K562 (cell line): Measurements from ENCODE around the gene ANKRD23. TPM values are rescaled to one million over a fixed set of nuclear protein-coding genes. Genes with fewer than 3 reads are reported as not detected.
A peak's percentile ranks its signal among the peaks of the same experiment; 100 is the strongest.

Experiments
- ASH1L ChIP-seq: fragments of 450-650 bp; IDR thresholded peaks from 2 replicates; pipeline ENCODE4 v1.6.1; 2018; ENCODE audit warnings: borderline replicate concordance, mild to moderate bottlenecking, low read depth; ENCODE audit not compliant: partially characterized antibody
- ATF7 ChIP-seq: fragments of 450-650 bp; IDR thresholded peaks from 2 replicates; pipeline ENCODE4 v1.7.1; 2014; ENCODE audit warnings: mild to moderate bottlenecking, moderate library complexity
- CREB1 ChIP-seq, 2 experiments: sonication (generic) in 1 of 2; formaldehyde crosslinking in 1 of 2; IDR thresholded peaks; 2 replicates each; pipeline versions ENCODE4 v1.6.1 to v1.8.0; 2012 to 2022; ENCODE audit warnings: inconsistent platforms in 1 of 2, mild to moderate bottlenecking in 1 of 2, missing genetic modification reagents in 1 of 2, moderate library complexity in 1 of 2
- GATA2 ChIP-seq: sonication (generic); formaldehyde crosslinking; IDR thresholded peaks from 2 replicates; pipeline ENCODE4 v1.4.0; 2020; ENCODE audit warnings: mild to moderate bottlenecking, missing genetic modification reagents
- NELFE ChIP-seq: IDR thresholded peaks from 2 replicates; pipeline ENCODE4 v1.6.1; 2011; ENCODE audit warnings: mild to moderate bottlenecking; ENCODE audit not compliant: insufficient read depth, insufficient read length
- NFYB ChIP-seq: IDR thresholded peaks from 2 replicates; pipeline ENCODE4 v1.6.1; 2011; ENCODE audit warnings: mild to moderate bottlenecking, moderate library complexity; ENCODE audit not compliant: insufficient read length; ENCODE audit errors: extremely low read depth
- RBFOX2 ChIP-seq: fragments of 200-400 bp; formaldehyde crosslinking; IDR thresholded peaks from 2 replicates; pipeline ENCODE4 v1.6.1; 2017; ENCODE audit warnings: low read depth, mild to moderate bottlenecking, low read length, moderate library complexity
- SLC30A9 ChIP-seq: fragments of 250-450 bp; sonication (Bioruptor Pico); IDR thresholded peaks from 2 replicates; pipeline ENCODE4 v1.8.0; 2022; ENCODE audit warnings: mild to moderate bottlenecking, moderate library complexity
- TFAM ChIP-seq: fragments of 250-450 bp; sonication (Bioruptor Pico); conservative IDR thresholded peaks from 2 replicates; pipeline ENCODE4 v1.5.0; 2021; ENCODE audit warnings: mild to moderate bottlenecking, moderate library complexity
- YY1 ChIP-seq, 3 experiments: IDR thresholded peaks; 2 replicates each; pipeline ENCODE4 v1.6.1; 2011; ENCODE audit warnings: low read length in 2 of 3, mild to moderate bottlenecking in 2 of 3, moderate library complexity in 2 of 3, borderline replicate concordance in 1 of 3, control low read depth in 1 of 3, low read depth in 1 of 3; ENCODE audit not compliant: insufficient read depth in 3 of 3, insufficient replicate concordance in 2 of 3, control insufficient read depth in 1 of 3, insufficient read length in 1 of 3; ENCODE audit errors: extremely low read depth in 1 of 3
- ZBTB1 ChIP-seq: sonication (generic); formaldehyde crosslinking; IDR thresholded peaks from 2 replicates; pipeline ENCODE4 v1.8.1; 2023; ENCODE audit warnings: missing genetic modification reagents, low read depth, mild to moderate bottlenecking, borderline replicate concordance
- ZEB2 ChIP-seq: fragments of 450-650 bp; IDR thresholded peaks from 2 replicates; pipeline ENCODE4 v1.6.1; 2016
- polyA plus RNA-seq, 8 experiments: library from polyadenylated mRNA; depleted of rRNA in 4 of 8; stranded (reverse) in 5 of 8; unstranded in 3 of 8; fragments of >200 nt; fragmentation: Nextera tagmentation in 2 of 8; fragmentation: Illumina TruSeq in 1 of 8; extraction: Ambion mirVana in 2 of 8; extraction: Trizol in 1 of 8; gene quantifications; 2 replicates each; pipeline versions ENCODE4 v1.2.1 to v1.2.3, GENCODE V29; 2011 to 2014; ENCODE audit warnings: inconsistent platforms in 1 of 8, missing spikeins in 1 of 8
- total RNA-seq, 7 experiments: library from RNA; depleted of rRNA in 6 of 7; stranded (reverse); fragments of >200 nt in 6 of 7; fragmentation: Illumina TruSeq in 2 of 7; extraction: Trizol in 2 of 7; gene quantifications; 2 replicates each; pipeline versions ENCODE4 v1.2.1 to v1.2.3, GENCODE V29; 2011 to 2021; ENCODE audit warnings: low replicate concordance in 1 of 7
- TF ChIP-seq, protein P1 (sequence below): fragments of 250-450 bp; sonication (Bioruptor Pico); IDR thresholded peaks from 2 replicates; pipeline ENCODE4 v1.4.0; 2020; ENCODE audit warnings: borderline replicate concordance
- TF ChIP-seq, protein P2 (sequence below): fragments of 250-450 bp; sonication (Bioruptor Pico); IDR thresholded peaks from 2 replicates; pipeline ENCODE4 v1.4.0; 2020; ENCODE audit warnings: mild to moderate bottlenecking
- TF ChIP-seq, protein P3 (sequence below): sonication (generic); formaldehyde crosslinking; IDR thresholded peaks from 2 replicates; pipeline ENCODE4 v1.8.0; 2022; ENCODE audit warnings: mild to moderate bottlenecking, missing genetic modification reagents, borderline replicate concordance
- TF ChIP-seq, protein P4 (sequence below): sonication (generic); IDR thresholded peaks from 2 replicates; pipeline ENCODE4 v1.6.1; 2016

ANKRD23 gene
- total and polyA plus RNA-seq, 9 of the 15 experiments (the other 6 are each of a cell fraction or from before 2014, with no cell fraction given): 0.32 to 4.8 (median 2.8) TPM

DNA sequence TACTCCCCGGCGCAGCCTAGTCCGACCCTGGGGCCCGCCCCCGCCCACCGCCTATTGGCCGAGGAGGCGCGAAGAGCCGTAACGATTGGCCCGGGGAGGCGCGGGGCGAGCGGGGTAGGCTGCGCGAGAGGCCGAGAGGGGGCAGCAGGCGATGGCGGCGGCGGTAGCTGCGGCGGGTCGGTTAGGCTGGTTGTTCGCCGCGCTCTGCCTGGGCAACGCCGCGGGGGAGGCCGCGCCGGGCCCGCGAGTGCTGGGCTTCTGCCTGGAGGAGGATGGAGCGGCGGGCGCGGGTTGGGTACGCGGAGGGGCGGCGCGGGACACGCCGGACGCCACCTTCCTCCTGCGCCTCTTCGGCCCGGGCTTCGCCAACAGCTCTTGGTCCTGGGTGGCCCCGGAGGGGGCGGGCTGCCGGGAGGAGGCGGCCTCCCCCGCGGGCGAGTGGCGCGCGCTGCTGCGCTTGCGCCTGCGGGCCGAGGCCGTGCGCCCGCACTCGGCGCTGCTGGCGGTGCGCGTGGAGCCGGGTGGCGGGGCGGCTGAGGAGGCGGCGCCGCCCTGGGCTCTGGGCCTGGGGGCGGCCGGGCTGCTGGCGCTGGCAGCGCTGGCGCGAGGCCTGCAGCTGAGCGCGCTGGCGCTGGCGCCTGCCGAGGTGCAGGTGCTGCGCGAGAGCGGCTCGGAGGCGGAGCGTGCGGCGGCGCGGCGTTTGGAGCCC is 27.5 kb downstream of the ANKRD23 start, which contains the start of gene CNNM3 (continued):
- TF ChIP-seq TFAM (CRISPR knock-in tag) (no peak), YY1 (IDR thresholded peaks at IDR 0.05; ENCODE audit: borderline replicate concordance in 1 of 3, control insufficient read depth in 1 of 3, extremely low read depth in 1 of 3, insufficient read depth in 3 of 3, insufficient read length in 1 of 3, insufficient replicate concordance in 2 of 3, low read depth in 1 of 3, low read length in 2 of 3) (peak; percentile 46 to 85 (median 83)), ZEB2 (no peak), ATF7 (peak; percentile 73; the same call in 1 of the 2 replicates), SLC30A9 (no peak), NELFE (no peak), ASH1L (peak; percentile 75), NFYB (peak; percentile 56), ZBTB1 (CRISPR knock-in tag) (peak; percentile 97), RBFOX2 (peak; percentile 83), GATA2 (CRISPR knock-in tag) (no peak), CREB1 (IDR thresholded peaks at IDR 0.05) (no peak), CREB1 (CRISPR knock-in tag; IDR thresholded peaks at IDR 0.05) (peak; percentile 58; the same call in 1 of the 2 replicates)
- TF ChIP-seq, protein P1, sequence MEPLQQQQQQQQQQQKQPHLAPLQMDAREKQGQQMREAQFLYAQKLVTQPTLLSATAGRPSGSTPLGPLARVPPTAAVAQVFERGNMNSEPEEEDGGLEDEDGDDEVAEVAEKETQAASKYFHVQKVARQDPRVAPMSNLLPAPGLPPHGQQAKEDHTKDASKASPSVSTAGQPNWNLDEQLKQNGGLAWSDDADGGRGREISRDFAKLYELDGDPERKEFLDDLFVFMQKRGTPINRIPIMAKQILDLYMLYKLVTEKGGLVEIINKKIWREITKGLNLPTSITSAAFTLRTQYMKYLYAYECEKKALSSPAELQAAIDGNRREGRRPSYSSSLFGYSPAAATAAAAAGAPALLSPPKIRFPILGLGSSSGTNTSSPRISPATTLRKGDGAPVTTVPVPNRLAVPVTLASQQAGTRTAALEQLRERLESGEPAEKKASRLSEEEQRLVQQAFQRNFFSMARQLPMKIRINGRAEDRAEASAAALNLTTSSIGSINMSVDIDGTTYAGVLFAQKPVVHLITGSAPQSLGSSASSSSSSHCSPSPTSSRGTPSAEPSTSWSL: peak; percentile 84; the same call in 1 of the 2 replicates
- TF ChIP-seq, protein P2, sequence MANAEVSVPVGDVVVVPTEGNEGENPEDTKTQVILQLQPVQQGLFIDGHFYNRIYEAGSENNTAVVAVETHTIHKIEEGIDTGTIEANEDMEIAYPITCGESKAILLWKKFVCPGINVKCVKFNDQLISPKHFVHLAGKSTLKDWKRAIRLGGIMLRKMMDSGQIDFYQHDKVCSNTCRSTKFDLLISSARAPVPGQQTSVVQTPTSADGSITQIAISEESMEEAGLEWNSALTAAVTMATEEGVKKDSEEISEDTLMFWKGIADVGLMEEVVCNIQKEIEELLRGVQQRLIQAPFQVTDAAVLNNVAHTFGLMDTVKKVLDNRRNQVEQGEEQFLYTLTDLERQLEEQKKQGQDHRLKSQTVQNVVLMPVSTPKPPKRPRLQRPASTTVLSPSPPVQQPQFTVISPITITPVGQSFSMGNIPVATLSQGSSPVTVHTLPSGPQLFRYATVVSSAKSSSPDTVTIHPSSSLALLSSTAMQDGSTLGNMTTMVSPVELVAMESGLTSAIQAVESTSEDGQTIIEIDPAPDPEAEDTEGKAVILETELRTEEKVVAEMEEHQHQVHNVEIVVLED: peak; percentile 34
- TF ChIP-seq, protein P3, sequence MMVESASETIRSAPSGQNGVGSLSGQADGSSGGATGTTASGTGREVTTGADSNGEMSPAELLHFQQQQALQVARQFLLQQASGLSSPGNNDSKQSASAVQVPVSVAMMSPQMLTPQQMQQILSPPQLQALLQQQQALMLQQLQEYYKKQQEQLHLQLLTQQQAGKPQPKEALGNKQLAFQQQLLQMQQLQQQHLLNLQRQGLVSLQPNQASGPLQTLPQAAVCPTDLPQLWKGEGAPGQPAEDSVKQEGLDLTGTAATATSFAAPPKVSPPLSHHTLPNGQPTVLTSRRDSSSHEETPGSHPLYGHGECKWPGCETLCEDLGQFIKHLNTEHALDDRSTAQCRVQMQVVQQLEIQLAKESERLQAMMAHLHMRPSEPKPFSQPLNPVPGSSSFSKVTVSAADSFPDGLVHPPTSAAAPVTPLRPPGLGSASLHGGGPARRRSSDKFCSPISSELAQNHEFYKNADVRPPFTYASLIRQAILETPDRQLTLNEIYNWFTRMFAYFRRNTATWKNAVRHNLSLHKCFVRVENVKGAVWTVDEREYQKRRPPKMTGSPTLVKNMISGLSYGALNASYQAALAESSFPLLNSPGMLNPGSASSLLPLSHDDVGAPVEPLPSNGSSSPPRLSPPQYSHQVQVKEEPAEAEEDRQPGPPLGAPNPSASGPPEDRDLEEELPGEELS (CRISPR knock-in tag): 0 out of 2 replicates have a peak, but pooled peaks have one; percentile 61
- TF ChIP-seq, protein P4, sequence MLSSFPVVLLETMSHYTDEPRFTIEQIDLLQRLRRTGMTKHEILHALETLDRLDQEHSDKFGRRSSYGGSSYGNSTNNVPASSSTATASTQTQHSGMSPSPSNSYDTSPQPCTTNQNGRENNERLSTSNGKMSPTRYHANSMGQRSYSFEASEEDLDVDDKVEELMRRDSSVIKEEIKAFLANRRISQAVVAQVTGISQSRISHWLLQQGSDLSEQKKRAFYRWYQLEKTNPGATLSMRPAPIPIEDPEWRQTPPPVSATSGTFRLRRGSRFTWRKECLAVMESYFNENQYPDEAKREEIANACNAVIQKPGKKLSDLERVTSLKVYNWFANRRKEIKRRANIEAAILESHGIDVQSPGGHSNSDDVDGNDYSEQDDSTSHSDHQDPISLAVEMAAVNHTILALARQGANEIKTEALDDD: peak; percentile 43; the same call in 1 of the 2 replicates
